Panc1 (cell line): ENCODE results near the gene DCDC2.

Experiments used
- POLR2AphosphoS5 ChIP-seq: IDR thresholded peaks from 2 replicates; pipeline ENCODE4 v1.6.1; 2012; ENCODE audit warnings: mild to moderate bottlenecking, low read depth, low read length, moderate library complexity
- TF ChIP-seq, protein P1 (sequence below): fragments of 450-650 bp; IDR thresholded peaks from 2 replicates; pipeline ENCODE4 v1.5.1; 2017; ENCODE audit warnings: mild to moderate bottlenecking
- TF ChIP-seq, protein P2 (sequence below), 2 experiments: IDR thresholded peaks; 2 replicates each; pipeline ENCODE4 v1.6.1; 2011 to 2012; ENCODE audit warnings: low read depth in 2 of 2, control low read depth in 1 of 2, low read length in 1 of 2, mild to moderate bottlenecking in 1 of 2, moderate library complexity in 1 of 2; ENCODE audit not compliant: insufficient read depth in 1 of 2

DNA sequence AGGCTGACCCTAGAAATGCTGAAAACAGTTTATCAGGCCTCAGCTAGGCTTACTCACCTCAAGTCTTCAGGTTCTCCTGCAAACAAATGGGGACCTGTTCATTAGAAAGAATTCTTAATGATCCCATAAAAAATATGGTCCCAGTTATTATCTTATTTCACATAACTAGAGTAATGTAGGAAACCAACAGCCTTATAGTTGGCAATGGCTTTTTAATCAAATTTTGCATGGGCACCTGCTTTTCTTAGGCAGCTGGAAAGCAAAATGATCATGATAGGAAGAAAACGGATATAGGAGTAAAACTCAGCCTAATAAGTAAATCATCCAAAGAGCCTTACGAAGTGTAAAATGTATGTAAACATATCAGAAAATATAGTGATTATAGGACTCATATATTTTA, 230.5 kb downstream of the DCDC2 start:
- TF ChIP-seq, protein P1, sequence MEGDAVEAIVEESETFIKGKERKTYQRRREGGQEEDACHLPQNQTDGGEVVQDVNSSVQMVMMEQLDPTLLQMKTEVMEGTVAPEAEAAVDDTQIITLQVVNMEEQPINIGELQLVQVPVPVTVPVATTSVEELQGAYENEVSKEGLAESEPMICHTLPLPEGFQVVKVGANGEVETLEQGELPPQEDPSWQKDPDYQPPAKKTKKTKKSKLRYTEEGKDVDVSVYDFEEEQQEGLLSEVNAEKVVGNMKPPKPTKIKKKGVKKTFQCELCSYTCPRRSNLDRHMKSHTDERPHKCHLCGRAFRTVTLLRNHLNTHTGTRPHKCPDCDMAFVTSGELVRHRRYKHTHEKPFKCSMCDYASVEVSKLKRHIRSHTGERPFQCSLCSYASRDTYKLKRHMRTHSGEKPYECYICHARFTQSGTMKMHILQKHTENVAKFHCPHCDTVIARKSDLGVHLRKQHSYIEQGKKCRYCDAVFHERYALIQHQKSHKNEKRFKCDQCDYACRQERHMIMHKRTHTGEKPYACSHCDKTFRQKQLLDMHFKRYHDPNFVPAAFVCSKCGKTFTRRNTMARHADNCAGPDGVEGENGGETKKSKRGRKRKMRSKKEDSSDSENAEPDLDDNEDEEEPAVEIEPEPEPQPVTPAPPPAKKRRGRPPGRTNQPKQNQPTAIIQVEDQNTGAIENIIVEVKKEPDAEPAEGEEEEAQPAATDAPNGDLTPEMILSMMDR, result no peak
- no peak for TF ChIP-seq POLR2AphosphoS5
- TF ChIP-seq, protein P2, sequence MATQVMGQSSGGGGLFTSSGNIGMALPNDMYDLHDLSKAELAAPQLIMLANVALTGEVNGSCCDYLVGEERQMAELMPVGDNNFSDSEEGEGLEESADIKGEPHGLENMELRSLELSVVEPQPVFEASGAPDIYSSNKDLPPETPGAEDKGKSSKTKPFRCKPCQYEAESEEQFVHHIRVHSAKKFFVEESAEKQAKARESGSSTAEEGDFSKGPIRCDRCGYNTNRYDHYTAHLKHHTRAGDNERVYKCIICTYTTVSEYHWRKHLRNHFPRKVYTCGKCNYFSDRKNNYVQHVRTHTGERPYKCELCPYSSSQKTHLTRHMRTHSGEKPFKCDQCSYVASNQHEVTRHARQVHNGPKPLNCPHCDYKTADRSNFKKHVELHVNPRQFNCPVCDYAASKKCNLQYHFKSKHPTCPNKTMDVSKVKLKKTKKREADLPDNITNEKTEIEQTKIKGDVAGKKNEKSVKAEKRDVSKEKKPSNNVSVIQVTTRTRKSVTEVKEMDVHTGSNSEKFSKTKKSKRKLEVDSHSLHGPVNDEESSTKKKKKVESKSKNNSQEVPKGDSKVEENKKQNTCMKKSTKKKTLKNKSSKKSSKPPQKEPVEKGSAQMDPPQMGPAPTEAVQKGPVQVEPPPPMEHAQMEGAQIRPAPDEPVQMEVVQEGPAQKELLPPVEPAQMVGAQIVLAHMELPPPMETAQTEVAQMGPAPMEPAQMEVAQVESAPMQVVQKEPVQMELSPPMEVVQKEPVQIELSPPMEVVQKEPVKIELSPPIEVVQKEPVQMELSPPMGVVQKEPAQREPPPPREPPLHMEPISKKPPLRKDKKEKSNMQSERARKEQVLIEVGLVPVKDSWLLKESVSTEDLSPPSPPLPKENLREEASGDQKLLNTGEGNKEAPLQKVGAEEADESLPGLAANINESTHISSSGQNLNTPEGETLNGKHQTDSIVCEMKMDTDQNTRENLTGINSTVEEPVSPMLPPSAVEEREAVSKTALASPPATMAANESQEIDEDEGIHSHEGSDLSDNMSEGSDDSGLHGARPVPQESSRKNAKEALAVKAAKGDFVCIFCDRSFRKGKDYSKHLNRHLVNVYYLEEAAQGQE (IDR thresholded peaks at IDR 0.05; ENCODE audit: insufficient read depth in 1 of 2, low read depth in 2 of 2, low read length in 1 of 2), result no peak
